GM19452 (cell line): ENCODE measurements around the gene TMEM59L.

Experiments used
- ATAC-seq: cut with Tn5 transposase; IDR thresholded peaks from one replicate; pipeline ENCODE4 v1.9.1; 2021; ENCODE audit not compliant: unreplicated experiment

TMEM59L gene

DNA sequence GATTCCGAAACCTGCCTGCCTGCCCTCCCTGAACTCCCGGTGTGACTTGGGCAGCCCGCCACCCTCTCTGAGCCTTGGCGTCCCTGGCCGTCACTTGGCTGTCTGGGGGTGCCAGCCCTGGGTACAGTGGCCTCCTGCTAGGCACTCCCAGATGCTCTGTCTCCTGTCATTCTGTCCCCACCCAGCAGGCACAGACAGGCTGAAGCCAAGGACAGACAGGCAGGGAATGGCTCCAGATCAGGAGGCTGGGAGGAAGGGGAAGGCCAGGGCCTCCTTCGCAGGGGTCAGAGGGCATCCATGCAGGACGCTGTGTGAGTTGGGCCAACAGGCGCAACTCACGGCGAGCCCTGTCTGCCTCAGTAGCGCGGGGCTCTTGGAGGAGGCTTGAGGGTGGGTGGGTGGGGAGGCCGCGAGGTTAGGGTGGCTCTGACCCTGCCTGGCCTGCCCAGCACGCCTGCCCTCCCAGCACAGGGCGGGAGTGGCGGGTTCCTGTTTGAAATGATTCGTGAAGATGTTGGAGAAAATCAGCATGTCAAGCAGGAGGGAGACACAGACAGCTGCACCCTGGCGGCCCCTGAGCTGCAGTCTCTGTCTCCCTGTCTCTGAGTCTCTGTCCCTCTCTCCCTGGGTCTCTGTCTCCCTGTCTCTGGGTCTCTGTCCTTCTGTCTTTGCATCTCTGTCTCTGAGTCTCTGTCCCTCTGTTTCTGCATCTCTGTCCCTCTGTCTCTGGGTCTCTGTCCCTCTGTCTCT, 43.8 kb downstream of the TMEM59L start:
- no peak for ATAC-seq

DNA sequence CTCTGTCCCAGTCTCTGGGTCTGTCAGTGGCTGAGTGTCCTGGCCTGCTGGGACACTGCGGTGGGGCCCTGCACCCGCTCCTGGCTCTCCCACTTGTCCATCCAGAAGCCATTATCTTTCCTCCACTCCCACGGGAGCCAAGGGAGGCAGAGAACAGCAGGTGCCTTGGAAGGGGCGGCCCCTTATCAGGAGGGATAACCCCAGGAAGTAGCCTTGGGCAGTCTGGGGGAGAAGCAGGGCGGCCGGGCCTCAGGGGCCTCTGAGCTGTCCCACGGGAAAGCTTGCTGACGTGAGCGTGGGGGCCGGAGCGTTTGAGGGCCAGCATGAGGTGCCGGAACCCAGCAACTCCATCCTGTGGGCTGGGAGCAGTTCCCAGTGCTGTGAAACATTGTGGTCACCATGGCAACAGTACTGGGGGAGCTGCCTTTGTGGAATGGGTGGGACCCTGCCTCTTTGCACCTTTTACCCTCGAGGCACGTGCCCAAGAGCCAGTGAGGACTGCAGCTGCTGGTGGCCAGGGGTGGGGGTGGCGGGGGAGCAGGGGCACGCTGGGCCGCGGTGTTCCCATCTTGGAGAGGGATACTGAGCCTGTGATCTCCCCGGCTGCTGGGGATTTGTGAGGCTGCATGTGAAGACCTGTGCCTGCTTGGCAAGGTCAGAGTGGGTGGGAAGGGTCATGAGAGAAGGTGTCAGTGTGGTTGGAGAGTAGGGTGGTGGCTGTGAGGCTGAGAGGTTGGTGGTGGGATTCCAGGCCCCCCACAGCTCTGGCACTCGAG, 45.1 kb downstream of the TMEM59L start:
- no peak for ATAC-seq

DNA sequence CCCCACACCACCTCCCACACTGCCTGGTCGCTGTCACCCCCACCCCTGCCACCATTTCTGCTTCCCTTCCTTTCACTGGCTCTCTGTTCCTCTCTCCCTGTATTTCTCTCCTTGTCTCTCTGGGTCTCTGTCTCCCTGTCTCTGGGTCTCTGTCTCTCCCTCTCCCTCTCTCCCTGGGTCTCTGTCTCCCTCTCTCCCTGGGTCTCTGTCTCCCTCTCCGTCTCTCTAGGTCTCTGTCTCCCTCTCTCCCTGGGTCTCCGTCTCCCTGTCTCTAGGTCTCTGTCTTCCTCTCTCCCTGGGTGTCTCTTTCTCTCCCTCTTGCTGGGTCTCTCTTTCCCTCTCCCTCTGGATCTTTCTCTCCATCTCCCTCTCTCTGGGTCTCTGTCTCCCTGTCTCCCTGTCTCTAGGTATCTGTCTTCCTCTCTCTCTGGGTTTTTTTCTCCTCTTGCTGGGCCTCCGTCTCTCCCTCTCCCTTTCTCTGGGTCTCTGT, 45.7 kb downstream of the TMEM59L start:
- no peak for ATAC-seq

DNA sequence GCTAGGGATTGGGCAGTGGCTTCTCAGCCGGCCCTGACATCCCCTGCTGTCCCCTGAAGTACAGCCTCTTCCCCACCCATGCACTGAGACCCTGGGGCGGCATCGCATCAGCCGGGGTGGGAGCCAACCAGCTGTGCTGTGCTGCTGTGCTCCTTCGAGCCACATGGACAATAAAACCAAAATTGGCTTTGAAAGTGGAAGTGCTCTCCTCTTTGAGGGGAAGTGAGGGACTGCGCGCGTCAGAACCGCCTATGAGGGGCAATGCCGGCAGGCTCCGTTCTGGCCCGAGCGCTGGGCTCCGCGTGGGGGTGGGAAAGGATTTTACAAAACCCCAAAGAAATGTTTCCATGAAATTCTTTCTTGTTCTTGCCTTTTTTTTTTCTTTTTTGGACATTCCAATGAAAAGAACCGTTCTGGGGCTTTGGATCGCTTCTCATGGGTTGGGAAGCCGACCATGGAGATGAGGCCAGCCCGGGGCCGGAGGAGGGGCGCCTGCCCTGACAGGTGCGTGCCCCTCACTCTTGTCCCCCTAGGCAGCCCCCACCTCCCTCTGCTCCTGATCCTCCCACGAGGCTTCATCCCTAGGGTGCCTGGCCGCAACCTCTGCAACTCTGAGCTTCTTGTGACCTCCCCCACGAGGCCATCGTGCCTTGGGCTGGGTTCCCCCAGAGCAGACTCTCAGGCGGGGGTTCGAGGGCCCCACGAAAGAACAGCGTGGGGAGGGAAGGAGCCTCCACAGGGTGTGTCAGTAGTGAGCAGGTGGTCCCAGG, 46.8 kb downstream of the TMEM59L start:
- no peak for ATAC-seq

DNA sequence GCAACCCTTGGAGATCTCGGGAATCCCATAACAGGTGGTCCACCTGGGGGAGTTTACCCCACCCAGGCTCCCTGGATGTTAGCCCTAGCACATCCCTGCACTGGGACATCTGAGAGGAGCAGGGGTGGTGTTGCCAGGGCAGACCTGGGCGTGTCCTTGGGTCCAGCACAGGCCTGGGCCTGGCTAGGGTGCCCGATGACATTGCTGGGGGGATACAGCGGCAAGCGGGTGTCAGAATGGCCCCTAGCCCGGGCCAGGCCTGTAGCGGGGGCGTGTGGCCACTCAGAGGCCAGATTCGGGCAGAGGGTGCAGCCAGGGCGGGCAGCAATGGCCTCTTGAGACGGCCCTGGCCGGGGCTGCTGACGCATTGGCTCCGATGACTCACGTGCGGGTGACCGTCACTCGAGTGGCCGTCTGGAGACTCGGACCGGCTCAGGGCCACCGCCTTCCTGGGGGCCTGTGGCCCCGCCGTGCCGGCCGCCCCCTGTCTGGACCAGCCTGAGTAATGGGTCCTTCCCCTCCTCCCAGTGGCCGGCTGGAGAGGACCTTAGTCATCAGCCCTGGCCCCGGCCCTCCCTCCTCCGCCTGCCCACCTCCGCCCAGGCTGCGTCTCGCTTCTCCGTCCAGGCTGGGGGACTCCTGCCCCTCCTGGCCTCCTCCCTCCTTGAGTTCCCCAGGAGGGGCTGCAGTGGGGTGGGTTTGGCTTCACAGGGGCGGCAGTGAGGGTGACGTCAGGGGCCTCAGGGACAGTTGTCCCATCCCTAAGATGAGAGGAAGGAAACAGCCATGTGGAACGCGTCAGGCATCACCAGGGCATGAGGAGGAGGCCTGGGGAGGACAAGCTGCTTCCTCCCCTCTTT, 47.6 kb downstream of the TMEM59L start:
- no peak for ATAC-seq

DNA sequence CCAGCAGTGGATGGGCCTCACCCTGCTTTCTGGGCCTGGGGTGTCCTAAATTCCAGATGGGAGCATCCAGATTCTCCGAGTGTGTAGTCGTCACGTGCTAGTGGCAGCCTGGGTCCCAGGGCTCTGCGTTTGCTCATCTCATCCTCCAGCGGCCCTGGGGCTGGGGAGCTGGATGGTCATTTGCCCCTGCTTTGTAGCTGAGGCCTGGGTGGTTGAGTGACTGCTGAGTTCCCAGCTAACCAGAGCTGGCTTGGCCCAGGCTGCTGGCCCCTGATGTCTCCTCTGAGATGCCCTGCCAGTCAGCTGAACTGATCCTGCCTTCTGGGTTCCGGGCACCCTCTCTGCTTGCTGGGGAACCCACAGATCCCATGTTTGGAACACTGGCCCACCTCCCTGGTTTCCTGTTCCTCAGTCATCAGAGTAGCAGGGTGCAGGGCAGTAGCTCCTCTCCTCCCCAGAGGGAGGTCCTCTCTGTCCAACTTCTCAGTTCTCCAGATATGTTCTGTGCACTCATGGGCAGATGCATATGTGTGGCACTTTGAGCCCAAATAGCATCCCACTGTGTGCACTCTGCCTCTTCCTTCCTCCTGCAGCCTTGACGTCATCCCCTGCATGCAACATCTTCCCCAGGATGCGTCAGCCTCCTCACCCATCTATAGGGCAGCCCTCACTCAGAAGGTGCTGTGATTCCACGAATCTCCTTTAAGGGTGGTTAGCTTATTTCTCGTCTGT, 48.4 kb downstream of the TMEM59L start:
- ATAC-seq: no peak

DNA sequence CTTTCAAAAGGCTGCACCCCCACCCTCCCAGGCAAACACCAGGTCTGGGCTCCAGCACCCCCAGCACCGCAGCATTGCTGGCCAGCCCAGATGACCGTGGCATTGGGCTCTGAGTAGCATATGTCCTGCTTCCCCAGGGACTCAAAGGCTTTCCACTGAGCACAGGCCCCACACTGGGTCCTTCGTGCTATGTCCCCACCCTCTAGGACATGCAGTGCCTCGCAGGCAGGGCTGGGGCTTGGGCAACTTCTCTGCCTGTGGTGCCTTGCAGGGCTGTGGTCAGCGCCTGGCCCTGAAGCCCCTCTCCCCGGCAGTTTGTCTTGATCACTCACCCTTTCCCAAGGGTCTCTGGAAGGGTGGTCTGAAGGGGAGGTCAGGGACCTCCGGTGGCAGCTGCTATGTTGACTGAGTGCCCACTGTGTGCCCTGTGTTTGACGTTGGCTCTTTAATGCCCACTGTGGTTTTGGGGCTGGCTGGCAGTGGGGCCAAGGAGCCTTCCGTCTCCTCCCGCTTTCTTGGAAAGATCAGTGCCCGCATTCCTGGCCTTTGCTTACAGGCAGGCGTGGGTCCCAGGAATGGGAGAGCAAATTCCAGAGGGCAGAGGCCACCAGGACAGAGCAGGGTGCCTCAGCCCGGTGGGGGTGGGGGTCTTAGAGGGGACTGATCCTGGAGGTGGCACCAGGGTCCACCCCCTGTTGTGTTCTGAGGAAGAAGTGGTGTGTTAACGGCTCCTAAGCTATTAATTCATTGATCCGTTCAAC, 50.5 kb downstream of the TMEM59L start:
- no peak for ATAC-seq

DNA sequence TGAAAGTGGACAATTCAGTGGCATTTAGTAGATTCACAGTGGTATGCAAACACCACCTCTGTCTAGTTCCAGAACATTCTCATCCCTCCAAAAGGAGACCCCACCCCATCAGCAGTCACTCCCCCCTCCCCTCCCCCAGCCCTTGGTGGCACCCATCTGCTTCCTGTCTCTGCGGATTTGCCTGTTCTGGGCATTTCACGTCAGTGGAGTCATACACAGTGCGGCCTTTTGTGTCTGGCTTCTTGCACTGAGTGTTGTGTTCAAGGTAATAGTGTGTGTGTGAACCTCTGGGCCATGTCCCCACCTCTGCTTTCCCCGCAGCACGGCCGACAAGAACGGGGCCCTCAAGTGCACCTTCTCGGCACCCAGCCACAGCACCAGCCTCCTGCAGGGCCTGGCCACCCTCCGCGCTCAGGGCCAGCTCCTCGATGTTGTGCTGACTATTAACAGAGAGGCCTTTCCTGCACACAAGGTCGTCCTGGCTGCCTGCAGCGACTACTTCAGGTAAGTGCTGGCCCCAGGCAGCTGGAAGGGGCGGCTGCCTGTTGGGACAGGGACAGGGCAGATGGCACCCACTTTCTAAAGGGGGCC, 51.4 kb downstream of the TMEM59L start:
- no peak for ATAC-seq

DNA sequence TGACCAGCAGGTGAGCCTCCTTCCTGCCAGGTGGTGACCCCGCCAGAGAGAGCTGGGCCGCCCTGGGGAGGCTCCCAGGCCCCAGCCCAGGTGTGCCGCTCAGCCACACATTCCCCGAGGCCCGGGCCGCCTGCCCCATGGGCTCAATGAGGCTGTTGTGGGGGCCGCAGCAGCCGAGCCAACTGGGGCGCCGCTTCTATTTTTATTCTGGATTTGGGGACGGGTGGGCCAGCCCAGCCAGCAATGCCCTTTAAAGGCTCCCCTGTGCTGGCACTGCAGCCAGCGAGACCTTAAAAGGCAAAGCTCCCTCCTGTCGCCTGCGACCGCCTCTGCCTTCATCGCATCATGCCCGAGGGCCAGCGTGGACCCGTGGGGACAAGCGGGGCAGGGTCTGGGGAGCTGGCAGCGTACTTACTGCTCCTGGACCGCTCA, 53.1 kb downstream of the TMEM59L start:
- no peak for ATAC-seq

DNA sequence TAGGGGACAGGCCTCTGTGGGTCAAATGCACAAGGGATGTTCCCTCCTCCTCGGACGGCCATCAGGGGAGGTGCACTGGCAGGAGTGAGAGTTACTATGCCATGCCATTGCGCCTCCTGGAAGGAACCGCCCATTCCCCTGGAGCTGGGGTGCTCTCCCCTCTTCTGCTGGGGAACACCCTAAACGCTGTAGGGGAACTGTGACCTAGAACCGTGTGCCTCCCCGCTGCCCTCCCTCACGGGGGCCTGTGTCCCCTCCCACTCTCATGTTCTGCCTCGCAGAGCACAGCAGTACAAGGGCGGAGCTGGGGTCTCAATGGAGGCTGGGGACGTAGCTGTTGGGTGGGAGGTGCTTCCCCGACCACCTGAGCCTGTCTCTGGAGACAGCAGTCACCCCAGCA, 53.6 kb downstream of the TMEM59L start:
- no peak for ATAC-seq

DNA sequence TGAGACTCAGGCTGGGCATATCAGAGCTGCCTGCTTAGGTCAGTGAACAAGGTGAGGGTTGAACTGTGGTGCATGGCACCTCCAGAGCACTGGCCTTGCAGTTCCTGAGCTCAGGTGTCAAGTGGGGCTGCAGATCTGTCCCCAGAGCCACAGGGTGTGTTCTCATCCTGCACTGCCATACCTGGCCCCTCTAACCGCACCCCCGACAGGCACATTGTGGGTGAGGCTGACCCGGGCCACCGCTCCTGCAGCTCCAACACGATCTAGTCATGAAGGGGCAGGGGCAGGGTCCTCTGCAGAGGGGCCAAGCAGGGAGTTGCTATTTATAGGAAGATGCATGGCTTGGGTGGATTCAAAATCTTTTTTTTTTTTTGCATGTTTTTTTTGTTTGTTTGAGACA, 54.1 kb downstream of the TMEM59L start:
- ATAC-seq: no peak

DNA sequence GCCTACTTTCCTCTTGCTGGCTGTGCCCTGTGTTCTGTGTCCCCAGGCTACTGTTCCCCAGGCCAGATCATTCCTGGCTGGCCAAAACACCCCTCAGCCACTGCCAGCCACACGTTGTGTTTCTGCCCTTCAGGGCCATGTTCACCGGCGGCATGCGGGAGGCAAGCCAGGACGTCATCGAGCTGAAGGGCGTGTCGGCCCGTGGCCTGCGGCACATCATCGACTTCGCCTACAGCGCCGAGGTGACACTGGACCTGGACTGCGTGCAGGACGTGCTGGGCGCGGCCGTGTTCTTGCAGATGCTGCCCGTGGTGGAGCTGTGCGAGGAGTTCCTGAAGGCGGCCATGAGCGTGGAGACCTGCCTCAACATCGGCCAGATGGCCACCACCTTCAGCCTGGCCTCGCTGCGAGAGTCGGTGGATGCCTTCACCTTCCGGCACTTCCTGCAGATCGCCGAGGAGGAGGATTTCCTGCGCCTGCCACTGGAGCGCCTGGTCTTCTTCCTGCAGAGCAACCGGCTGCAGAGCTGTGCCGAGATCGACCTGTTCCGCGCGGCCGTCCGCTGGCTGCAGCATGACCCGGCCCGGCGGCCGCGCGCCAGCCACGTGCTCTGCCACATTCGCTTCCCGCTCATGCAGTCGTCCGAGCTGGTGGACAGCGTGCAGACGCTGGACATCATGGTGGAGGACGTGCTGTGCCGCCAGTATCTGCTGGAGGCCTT, 55.0 kb downstream of the TMEM59L start:
- no peak for ATAC-seq

DNA sequence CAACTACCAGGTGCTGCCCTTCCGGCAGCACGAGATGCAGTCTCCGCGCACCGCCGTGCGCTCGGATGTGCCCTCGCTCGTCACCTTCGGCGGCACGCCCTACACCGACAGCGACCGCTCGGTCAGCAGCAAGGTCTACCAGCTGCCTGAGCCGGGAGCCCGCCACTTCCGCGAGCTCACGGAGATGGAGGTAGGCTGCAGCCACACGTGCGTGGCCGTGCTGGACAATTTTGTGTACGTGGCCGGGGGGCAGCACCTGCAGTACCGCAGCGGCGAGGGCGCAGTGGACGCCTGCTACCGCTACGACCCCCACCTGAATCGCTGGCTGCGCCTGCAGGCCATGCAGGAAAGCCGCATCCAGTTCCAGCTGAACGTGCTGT, 55.6 kb downstream of the TMEM59L start:
- no peak for ATAC-seq

DNA sequence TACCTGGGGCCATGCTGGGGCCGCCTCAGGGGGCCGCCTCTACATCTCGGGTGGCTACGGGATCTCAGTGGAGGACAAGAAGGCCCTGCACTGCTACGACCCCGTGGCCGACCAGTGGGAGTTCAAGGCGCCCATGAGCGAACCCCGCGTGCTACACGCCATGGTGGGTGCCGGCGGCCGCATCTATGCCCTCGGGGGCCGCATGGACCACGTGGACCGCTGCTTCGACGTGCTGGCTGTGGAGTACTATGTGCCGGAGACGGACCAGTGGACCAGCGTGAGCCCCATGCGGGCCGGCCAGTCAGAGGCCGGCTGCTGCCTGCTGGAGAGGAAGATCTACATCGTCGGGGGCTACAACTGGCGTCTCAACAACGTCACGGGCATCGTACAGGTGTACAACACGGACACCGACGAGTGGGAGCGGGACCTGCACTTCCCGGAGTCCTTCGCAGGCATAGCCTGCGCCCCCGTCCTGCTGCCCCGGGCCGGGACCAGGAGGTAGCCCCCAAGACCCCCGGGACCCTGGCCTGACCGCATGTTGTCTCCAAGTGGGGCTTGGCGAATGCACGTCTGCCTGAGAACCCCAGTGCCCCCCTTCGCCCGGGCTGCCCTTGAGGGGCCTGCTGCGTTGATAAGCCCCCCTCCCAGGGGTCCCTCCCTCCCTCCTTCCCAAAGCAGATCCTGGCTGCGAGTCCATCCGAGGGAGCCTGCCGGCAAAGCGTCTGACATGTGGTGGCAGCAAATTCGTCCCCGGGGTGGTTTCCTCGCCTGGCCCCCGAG, 56.3 kb downstream of the TMEM59L start:
- no peak for ATAC-seq

DNA sequence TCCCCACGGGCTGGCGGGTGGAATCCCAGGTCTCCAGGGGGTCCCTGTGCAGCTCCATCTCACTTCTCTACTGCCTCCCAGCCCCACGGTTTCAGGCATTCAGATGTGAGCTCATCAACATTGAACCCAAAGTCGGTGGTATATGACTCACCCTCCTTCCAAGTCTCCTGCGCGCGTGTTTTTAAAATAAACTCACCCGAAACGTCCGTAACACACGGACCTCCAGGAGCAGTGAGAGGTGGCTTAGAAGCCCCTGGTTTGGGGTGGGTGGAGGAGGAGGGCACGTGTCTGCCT, 56.8 kb downstream of the TMEM59L start:
- ATAC-seq: no peak

DNA sequence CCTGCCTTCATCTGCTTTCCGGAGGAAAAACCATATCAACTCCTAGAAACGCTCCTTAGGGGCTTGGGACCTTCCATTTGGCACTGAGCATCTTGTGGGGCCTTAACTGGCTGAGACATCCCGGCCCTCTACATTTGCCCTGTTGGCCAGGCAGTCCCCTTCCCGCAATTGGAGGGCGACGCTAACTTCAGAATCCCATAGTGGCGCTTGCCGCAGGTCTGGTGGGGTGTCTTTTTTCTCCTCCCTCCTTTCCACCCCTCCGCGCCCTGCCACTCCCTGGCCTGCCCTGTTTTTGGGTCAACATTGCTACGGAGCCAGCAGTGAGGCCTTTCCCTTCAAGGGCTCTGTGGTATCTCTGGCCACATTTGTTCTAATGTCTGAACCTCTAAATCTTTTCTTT, 57.2 kb downstream of the TMEM59L start:
- no peak for ATAC-seq

DNA sequence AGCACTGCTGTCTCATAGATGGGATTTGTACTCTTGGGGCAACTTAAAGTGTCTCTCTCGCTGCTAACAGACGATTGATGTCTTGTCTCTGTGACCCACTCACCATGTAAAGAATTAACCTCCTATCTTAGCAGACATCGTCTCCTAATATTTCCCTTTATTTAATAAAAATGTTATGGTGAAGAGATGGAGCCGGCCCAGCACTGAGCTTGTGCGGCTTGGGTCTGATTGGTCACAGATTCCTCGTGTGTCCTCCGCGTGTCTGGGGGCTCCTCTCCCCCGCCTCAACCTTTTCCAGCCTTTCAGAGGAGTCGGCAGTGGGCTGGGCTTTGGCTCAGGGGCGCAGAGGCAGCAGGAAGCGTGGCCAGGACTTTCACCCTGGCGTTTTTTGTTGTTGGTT, 57.6 kb downstream of the TMEM59L start:
- ATAC-seq: no peak
